Measurements from ENCODE around the gene PRM3.

The PRM3 gene

GRCh38 chr16:11238272-11239202 is 34.9 kb downstream of the PRM3 start:
- Histone ChIP-seq H3K27ac (no peak overlapping the region), H3K4me1 (no peaks in the 10 kb centered on the region), H3K9me3 (no peaks in the 10 kb centered on the region), H3K27me3 (no peaks in the 10 kb centered on the region), H3K4me3 (no peak overlapping the region), H3K36me3 (no peaks in the 10 kb centered on the region)
- intact Hi-C loops (cut with DNase I; ENCODE audit: low total_unique reads) = no loop called here
- no peak for DNase-seq
- TF ChIP-seq CTCF (IDR thresholded peaks at IDR 0.05) = no peak

- no peaks in the 10 kb centered on the region for H3K9me3 ChIP-seq
- TF ChIP-seq CTCF (IDR thresholded peaks at IDR 0.05) = no peak
- peaks cover 0 to 3% of the 10 kb centered on the region in 2 donors for H3K27me3 ChIP-seq
- intact Hi-C loops (cut with DNase I; ENCODE audit: low total_unique reads) = no loop called here
- no peaks in the 10 kb centered on the region for H3K36me3 ChIP-seq
- no peak overlapping the region for H3K4me3 ChIP-seq
- no peak overlapping the region for H3K27ac ChIP-seq
- H3K4me1 ChIP-seq = peaks cover 0 to 6% (median 0%) of the 10 kb centered on the region in 4 donors
- no peak for DNase-seq
These were observed 36.8 kb downstream of the PRM3 start for GRCh38 chr16:11236461-11237254.

GRCh38 chr16:11235703-11235991 is 37.8 kb downstream of the PRM3 start:
- no peak for DNase-seq
- Histone ChIP-seq H3K36me3 (no peaks in the 10 kb centered on the region), H3K9me3 (no peaks in the 10 kb centered on the region), H3K4me1 (peaks cover 0 to 6% (median 0%) of the 10 kb centered on the region in 4 donors), H3K27me3 (peaks cover 0 to 3% of the 10 kb centered on the region in 2 donors), H3K27ac (no peak overlapping the region), H3K4me3 (no peak overlapping the region)
- intact Hi-C loops (cut with DNase I; ENCODE audit: low total_unique reads) = no loop called here
- TF ChIP-seq CTCF (IDR thresholded peaks at IDR 0.05) = no peak

- peaks cover 0 to 3% of the 10 kb centered on the region in 2 donors for H3K27me3 ChIP-seq
- H3K4me1 ChIP-seq = peaks cover 0 to 8% (median 0%) of the 10 kb centered on the region in 4 donors
- no peak for DNase-seq
- no peaks in the 10 kb centered on the region for H3K36me3 ChIP-seq
- no peak overlapping the region for H3K27ac ChIP-seq
- no peak overlapping the region for H3K4me3 ChIP-seq
- intact Hi-C loops (cut with DNase I; ENCODE audit: low total_unique reads) = no loop called here
- TF ChIP-seq CTCF (IDR thresholded peaks at IDR 0.05) = no peak
- H3K9me3 ChIP-seq = no peaks in the 10 kb centered on the region
These were observed 38.3 kb downstream of the PRM3 start for GRCh38 chr16:11234884-11235702.

GRCh38 chr16:11233727-11234376 is 39.6 kb downstream of the PRM3 start:
- intact Hi-C loops (cut with DNase I; ENCODE audit: low total_unique reads) = no loop called here
- no peak for TF ChIP-seq CTCF (IDR thresholded peaks at IDR 0.05)
- no peak overlapping the region for H3K27ac ChIP-seq
- peaks cover 0 to 9% (median 0%) of the 10 kb centered on the region in 4 donors for H3K4me1 ChIP-seq
- H3K36me3 ChIP-seq = no peaks in the 10 kb centered on the region
- no peak overlapping the region for H3K4me3 ChIP-seq
- no peak for DNase-seq
- no peaks in the 10 kb centered on the region for H3K9me3 ChIP-seq
- peaks cover 0 to 3% of the 10 kb centered on the region in 2 donors for H3K27me3 ChIP-seq
